Colon (tissue), 2 donors: ENCODE data around the gene CBR3.

Experiments
- FAIRE-seq: peaks from 2 replicates; lab custom pipeline; 2012; peaks lifted over from hg19 to GRCh38; lab: Jason Lieb, UNC
- donor health status: control.
- donor health status: control.

CBR3 gene

GRCh38 chr21:36156339-36156814, 21.5 kb downstream of the CBR3 start:
- no peak for FAIRE-seq

GRCh38 chr21:36156815-36157670, 22.2 kb downstream of the CBR3 start, which contains the start of gene DOP1B:
DOP1B (plus strand) TSS chr21:36156824; CDS start chr21:36164734, 7,910 bp downstream.
- no peak for FAIRE-seq

GRCh38 chr21:36159356-36159921, 24.6 kb downstream of the CBR3 start:
- FAIRE-seq = no peak

GRCh38 chr21:36160850-36161178, 25.9 kb downstream of the CBR3 start:
- FAIRE-seq = no peak

- FAIRE-seq = no peak
Measured at GRCh38 chr21:36162631-36163030, 27.8 kb downstream of the CBR3 start.

GRCh38 chr21:36163750-36164741, 29.2 kb downstream of the CBR3 start:
- no peak for FAIRE-seq

GRCh38 chr21:36165356-36165755, 30.5 kb downstream of the CBR3 start:
- FAIRE-seq = no peak

GRCh38 chr21:36166705-36167104, 31.8 kb downstream of the CBR3 start:
- FAIRE-seq = no peak

GRCh38 chr21:36167541-36167940, 32.7 kb downstream of the CBR3 start:
- no peak for FAIRE-seq

- no peak for FAIRE-seq
Measured at GRCh38 chr21:36169470-36170128, 34.7 kb downstream of the CBR3 start.

- FAIRE-seq = no peak
Measured at GRCh38 chr21:36170823-36171222, 35.9 kb downstream of the CBR3 start.

GRCh38 chr21:36171336-36171735, 36.5 kb downstream of the CBR3 start:
- no peak for FAIRE-seq

- FAIRE-seq = no peak
Measured at GRCh38 chr21:36171741-36172331, 37.0 kb downstream of the CBR3 start.

- no peak for FAIRE-seq
Measured at GRCh38 chr21:36174780-36175179, 39.9 kb downstream of the CBR3 start.

GRCh38 chr21:36175771-36176565, 41.1 kb downstream of the CBR3 start:
- no peak for FAIRE-seq

- no peak for FAIRE-seq
Measured at GRCh38 chr21:36178349-36178748, 43.5 kb downstream of the CBR3 start.

GRCh38 chr21:36179145-36179544, 44.3 kb downstream of the CBR3 start:
- no peak for FAIRE-seq

- FAIRE-seq = no peak
Measured at GRCh38 chr21:36180963-36181362, 46.1 kb downstream of the CBR3 start.

- no peak for FAIRE-seq
Measured at GRCh38 chr21:36183144-36183795, 48.4 kb downstream of the CBR3 start.

- no peak for FAIRE-seq
Measured at GRCh38 chr21:36184545-36184944, 49.7 kb downstream of the CBR3 start.
